Colon (tissue), 2 donors: ENCODE results near the gene FGGY.
"Not testable (repeated sequence)": the region's sequence is repeated elsewhere in the genome, so short reads cannot be mapped to it uniquely, and the experiment has no call there.

Experiments used
- FAIRE-seq: peaks from 2 replicates; lab custom pipeline; 2012; peaks lifted over from hg19 to GRCh38; lab: Jason Lieb, UNC
- donor health status: control.
- donor health status: control.

FGGY gene

GRCh38 chr1:59484096-59484495 lies 187.2 kb downstream of the FGGY start:
- no peak for FAIRE-seq

- FAIRE-seq, result no peak
Observed at GRCh38 chr1:59485171-59485570, 188.3 kb downstream of the FGGY start.

- FAIRE-seq, result no peak
Observed at GRCh38 chr1:59485949-59486348, 189.1 kb downstream of the FGGY start.

- no peak for FAIRE-seq
Observed at GRCh38 chr1:59486615-59487014, 189.7 kb downstream of the FGGY start.

- FAIRE-seq, result no peak
Observed at GRCh38 chr1:59487335-59488031, 190.6 kb downstream of the FGGY start.

- no peak for FAIRE-seq
Observed at GRCh38 chr1:59492500-59492899, 195.6 kb downstream of the FGGY start.

GRCh38 chr1:59494145-59494833 lies 197.4 kb downstream of the FGGY start:
- FAIRE-seq, result no peak

GRCh38 chr1:59496156-59496555 lies 199.3 kb downstream of the FGGY start:
- not testable (repeated sequence) for FAIRE-seq

- no peak for FAIRE-seq
Observed at GRCh38 chr1:59497616-59498015, 200.7 kb downstream of the FGGY start.

GRCh38 chr1:59498640-59499039 lies 201.7 kb downstream of the FGGY start:
- no peak for FAIRE-seq

GRCh38 chr1:59499273-59499942 lies 202.5 kb downstream of the FGGY start:
- FAIRE-seq, result peak; percentile 75

- FAIRE-seq, result no peak
Observed at GRCh38 chr1:59499943-59500569, 203.2 kb downstream of the FGGY start.

GRCh38 chr1:59500950-59501742 lies 204.3 kb downstream of the FGGY start:
- FAIRE-seq, result no peak

- FAIRE-seq, result no peak
Observed at GRCh38 chr1:59502009-59502691, 205.3 kb downstream of the FGGY start.

- no peak for FAIRE-seq
Observed at GRCh38 chr1:59504276-59504675, 207.4 kb downstream of the FGGY start.

- no peak for FAIRE-seq
Observed at GRCh38 chr1:59505596-59506028, 208.7 kb downstream of the FGGY start.

GRCh38 chr1:59506952-59507351 lies 210.1 kb downstream of the FGGY start:
- FAIRE-seq, result no peak

- no peak for FAIRE-seq
Observed at GRCh38 chr1:59509341-59509875, 212.5 kb downstream of the FGGY start.

GRCh38 chr1:59510249-59510648 lies 213.4 kb downstream of the FGGY start:
- no peak for FAIRE-seq

GRCh38 chr1:59511476-59512465 lies 214.9 kb downstream of the FGGY start:
- FAIRE-seq, result no peak
